ENCODE results near the gene KCTD19. TPM values are rescaled to one million over a fixed set of nuclear protein-coding genes. Genes with fewer than 3 reads are reported as not detected.
"Not testable (repeated sequence)": the region's sequence is repeated elsewhere in the genome, so short reads cannot be mapped to it uniquely, and the experiment has no call there.

KCTD19 gene
- total RNA-seq, 1 donor: not detected

- DNase-seq (ENCODE audit: low read depth): no peak
- no peak for TF ChIP-seq CTCF (IDR thresholded peaks at IDR 0.05; ENCODE audit: insufficient read depth, low read length)
- H3K4me3 ChIP-seq (ENCODE audit: low read depth, low read length): no peak overlapping the region
Measured at GRCh38 chr16:67357561-67357960, 31.0 kb upstream of the KCTD19 start.

- H3K4me3 ChIP-seq (ENCODE audit: low read depth, low read length): no peak overlapping the region
- no peak for DNase-seq (ENCODE audit: low read depth)
- no peak for TF ChIP-seq CTCF (IDR thresholded peaks at IDR 0.05; ENCODE audit: insufficient read depth, low read length)
Measured at GRCh38 chr16:67356396-67356795, 29.9 kb upstream of the KCTD19 start.

GRCh38 chr16:67352463-67352862, 25.9 kb upstream of the KCTD19 start:
- not testable (repeated sequence) for DNase-seq (ENCODE audit: low read depth); H3K4me3 ChIP-seq (ENCODE audit: low read depth, low read length)

- H3K4me3 ChIP-seq (ENCODE audit: low read depth, low read length): no peak overlapping the region
Measured at GRCh38 chr16:67350324-67350723, 23.8 kb upstream of the KCTD19 start.

GRCh38 chr16:67349172-67349571, 22.6 kb upstream of the KCTD19 start:
- no peak overlapping the region for H3K4me3 ChIP-seq (ENCODE audit: low read depth, low read length)
- TF ChIP-seq CTCF (IDR thresholded peaks at IDR 0.05; ENCODE audit: insufficient read depth, low read length): peak; percentile 55
- DNase-seq (ENCODE audit: low read depth): peak; percentile 46

More at GRCh38 chr16:67350324-67350723, 23.8 kb upstream of the KCTD19 start:
- TF ChIP-seq CTCF (IDR thresholded peaks at IDR 0.05; ENCODE audit: insufficient read depth, low read length): no peak
- DNase-seq (ENCODE audit: low read depth): no peak

GRCh38 chr16:67346341-67346740, 19.8 kb upstream of the KCTD19 start:
- H3K4me3 ChIP-seq (ENCODE audit: low read depth, low read length): no peak overlapping the region
- no peak for TF ChIP-seq CTCF (IDR thresholded peaks at IDR 0.05; ENCODE audit: insufficient read depth, low read length)
- DNase-seq (ENCODE audit: low read depth): no peak

GRCh38 chr16:67345401-67345800, 18.9 kb upstream of the KCTD19 start:
- TF ChIP-seq CTCF (IDR thresholded peaks at IDR 0.05; ENCODE audit: insufficient read depth, low read length): no peak
- no peak for DNase-seq (ENCODE audit: low read depth)
- no peak overlapping the region for H3K4me3 ChIP-seq (ENCODE audit: low read depth, low read length)
